HCT116 (cell line): Measurements from ENCODE around the gene CDH4. TPM values are rescaled to one million over a fixed set of nuclear protein-coding genes. Genes with fewer than 3 reads are reported as not detected.

ENCODE experiments used
- ATAC-seq: fragments of 200-7000 bp; cut with Tn5 transposase; 2 replicates; pipeline ENCODE4 v1.9.1; 2020; ENCODE audit warnings: mild to moderate bottlenecking, moderate library complexity
- BruUV-seq: library from RNA; stranded (reverse); fragments of 400-500 nt; replicated peaks from 2 replicates; lab custom pipeline; 2021; lab: Mats Ljungman, UMichigan
- CTCF ChIA-PET: fragments of 300-600 bp; sonication (Branson Sonifier 250); formaldehyde crosslinking; loops from one replicate; lab custom pipeline; 2021; ENCODE audit warnings: antibody characterized with exemption; lab: Charles Lee
- POLR2A ChIA-PET: fragments of 300-600, 350-600 bp; sonication (Branson Sonifier 250); formaldehyde crosslinking; loops from one replicate; lab custom pipeline; 2021; ENCODE audit warnings: antibody characterized with exemption; lab: Charles Lee
- RAD21 ChIA-PET, 2 experiments: fragments of 300-600 bp; sonication (Branson Sonifier 250); formaldehyde crosslinking; loops; one replicate each; lab custom pipeline; 2023; ENCODE audit warnings: low total read pairs in 2 of 2; ENCODE audit not compliant: uncharacterized antibody in 2 of 2, unreplicated experiment in 2 of 2, low non-redundant PET in 1 of 2; lab: Charles Lee
- DNase-seq: peaks from one replicate; pipeline ENCODE4 v3.0.0-alpha.2; 2010; ENCODE audit warnings: low read depth, low spot score
- H2AFZ ChIP-seq: fragments of 200-600 bp; shearing (Covaris generic), sonication (generic); 2 replicates; pipeline ENCODE4 v1.6.1; 2017; ENCODE audit warnings: low read depth, mixed run types, mixed read lengths, antibody characterized with exemption, low read length; ENCODE audit not compliant: poor library complexity, severe bottlenecking
- H3K27ac ChIP-seq: 2 replicates; pipeline ENCODE4 v1.5.1; 2012; ENCODE audit warnings: low read depth, low read length
- H3K27me3 ChIP-seq: fragments of 200-600 bp; sonication (generic); 2 replicates; pipeline ENCODE4 v1.6.1; 2016; ENCODE audit warnings: mixed run types, low read length, mixed read lengths; ENCODE audit not compliant: insufficient read depth
- H3K36me3 ChIP-seq, 2 experiments: fragments of 200-500 bp in 1 of 2; fragments of 200-600 bp in 1 of 2; sonication (Bioruptor generic) in 1 of 2; sonication (generic) in 1 of 2; 2 replicates each; pipeline versions ENCODE4 v1.5.1 to v1.6.1; 2014 to 2016; ENCODE audit warnings: low read length in 2 of 2, inconsistent platforms in 1 of 2, mixed read lengths in 1 of 2, mixed run types in 1 of 2; ENCODE audit not compliant: insufficient read depth in 2 of 2, control insufficient read depth in 1 of 2
- H3K4me1 ChIP-seq, 2 experiments: fragments of 200-600 bp in 1 of 2; sonication (generic) in 1 of 2; 2 replicates each; pipeline versions ENCODE4 v1.5.1 to v1.6.1; 2012 to 2017; ENCODE audit warnings: low read length in 2 of 2, inconsistent platforms in 1 of 2, mild to moderate bottlenecking in 1 of 2, mixed read lengths in 1 of 2, mixed run types in 1 of 2, moderate library complexity in 1 of 2; ENCODE audit not compliant: insufficient read depth in 2 of 2, control insufficient read depth in 1 of 2
- H3K4me2 ChIP-seq: fragments of 200-600 bp; sonication (generic); 2 replicates; pipeline ENCODE4 v1.6.1; 2017; ENCODE audit warnings: mixed run types, low read length, mixed read lengths
- H3K4me3 ChIP-seq, 2 experiments: fragments of 200-600 bp in 1 of 2; sonication (generic) in 1 of 2; replicated peaks in 1 of 2; 2 replicates each; pipeline ENCODE4 v1.5.1; 2011 to 2016; ENCODE audit warnings: low read length in 2 of 2, control low read depth in 1 of 2, low read depth in 1 of 2, mild to moderate bottlenecking in 1 of 2, mixed read lengths in 1 of 2, mixed run types in 1 of 2
- H3K79me2 ChIP-seq: fragments of 200-600 bp; sonication (generic); 2 replicates; pipeline ENCODE4 v1.6.1; 2017; ENCODE audit warnings: mild to moderate bottlenecking, mixed run types, low read length, moderate library complexity, mixed read lengths; ENCODE audit not compliant: insufficient read depth
- H3K9ac ChIP-seq: fragments of 200-600 bp; sonication (generic); 2 replicates; pipeline ENCODE4 v1.6.1; 2016; ENCODE audit warnings: low read length, mixed read lengths
- H3K9me2 ChIP-seq: fragments of 200-600 bp; sonication (generic), shearing (Covaris generic); 2 replicates; pipeline ENCODE4 v1.6.1; 2017; ENCODE audit warnings: mixed run types, mild to moderate bottlenecking, moderate library complexity; ENCODE audit not compliant: insufficient read depth
- H3K9me3 ChIP-seq, 2 experiments: fragments of 200-500 bp in 1 of 2; fragments of 200-600 bp in 1 of 2; sonication (Bioruptor generic) in 1 of 2; sonication (generic) in 1 of 2; 2 replicates each; pipeline ENCODE4 v1.6.1; 2014 to 2017; ENCODE audit warnings: low read length in 2 of 2, mixed read lengths in 2 of 2, inconsistent platforms in 1 of 2, low read depth in 1 of 2, mild to moderate bottlenecking in 1 of 2, mixed run types in 1 of 2, moderate library complexity in 1 of 2; ENCODE audit not compliant: control insufficient read depth in 1 of 2, insufficient read depth in 1 of 2
- H4K20me1 ChIP-seq: fragments of 200-600 bp; sonication (generic), shearing (Covaris generic); 2 replicates; pipeline ENCODE4 v1.6.1; 2017; ENCODE audit warnings: mixed run types, mild to moderate bottlenecking, moderate library complexity; ENCODE audit not compliant: insufficient read depth
- CBX3 ChIP-seq: IDR thresholded peaks from 2 replicates; pipeline ENCODE4 v1.6.1; 2012; ENCODE audit warnings: low read depth
- EGR1 ChIP-seq: IDR thresholded peaks from 2 replicates; pipeline ENCODE4 v1.6.1; 2012; ENCODE audit warnings: low read depth
- ELF1 ChIP-seq: IDR thresholded peaks from 2 replicates; pipeline ENCODE4 v1.6.1; 2012; ENCODE audit warnings: low read depth, borderline replicate concordance
- EZH2phosphoT487 ChIP-seq: fragments of 200-600 bp; IDR thresholded peaks from 2 replicates; pipeline ENCODE4 v1.6.1; 2018; ENCODE audit warnings: antibody characterized with exemption, borderline replicate concordance
- FOSL1 ChIP-seq: IDR thresholded peaks from 2 replicates; pipeline ENCODE4 v1.6.1; 2012; ENCODE audit warnings: low read depth
- JUND ChIP-seq: IDR thresholded peaks from 2 replicates; pipeline ENCODE4 v1.6.1; 2012
- POLR2AphosphoS5 ChIP-seq: IDR thresholded peaks from 2 replicates; pipeline ENCODE4 v1.6.1; 2011; ENCODE audit warnings: mild to moderate bottlenecking, low read depth, low read length, moderate library complexity
- RAD21 ChIP-seq: IDR thresholded peaks from 2 replicates; pipeline ENCODE4 v1.6.1; 2012; ENCODE audit warnings: low read depth, mild to moderate bottlenecking
- SRF ChIP-seq: IDR thresholded peaks from 2 replicates; pipeline ENCODE4 v1.6.1; 2012; ENCODE audit warnings: low read depth
- TCF7L2 ChIP-seq: IDR thresholded peaks from 2 replicates; pipeline ENCODE4 v1.7.0; 2011; ENCODE audit warnings: borderline replicate concordance, inconsistent platforms; ENCODE audit not compliant: insufficient read depth, insufficient read length; ENCODE audit errors: extremely low read depth
- YY1 ChIP-seq: IDR thresholded peaks from 2 replicates; pipeline ENCODE4 v1.6.1; 2011; ENCODE audit warnings: low read length, low read depth, moderate library complexity, mild to moderate bottlenecking; ENCODE audit not compliant: insufficient replicate concordance; ENCODE audit errors: extremely low read depth
- ZFX ChIP-seq: fragments of 450-650 bp; IDR thresholded peaks from 2 replicates; pipeline ENCODE4 v1.6.1; 2017
- intact Hi-C: fragments of 100-400 bp; cut with micrococcal nuclease; formaldehyde crosslinking; loops from 2 replicates; pipeline ENCODE4 v1.10.0; 2022
- total RNA-seq: library from RNA; stranded (reverse); gene quantifications from one replicate; pipeline ENCODE4 v1.2.1, GENCODE V29; 2021; ENCODE audit not compliant: unreplicated experiment
- TF ChIP-seq, protein P1 (sequence below): IDR thresholded peaks from 2 replicates; pipeline ENCODE4 v1.6.1; 2011; ENCODE audit warnings: mild to moderate bottlenecking, low read length, moderate library complexity; ENCODE audit not compliant: insufficient replicate concordance; ENCODE audit errors: extremely low read depth
- TF ChIP-seq, protein P2 (sequence below), 3 experiments: fragments of 200-600 bp in 1 of 3; sonication (generic) in 1 of 3; IDR thresholded peaks in 2 of 3; conservative IDR thresholded peaks in 1 of 3; 2 replicates each; pipeline ENCODE4 v1.5.1; 2012 to 2017; ENCODE audit warnings: low read depth in 2 of 3, low read length in 2 of 3, antibody characterized with exemption in 1 of 3, borderline replicate concordance in 1 of 3, control low read depth in 1 of 3, mild to moderate bottlenecking in 1 of 3, mixed read lengths in 1 of 3, mixed run types in 1 of 3, moderate library complexity in 1 of 3; ENCODE audit not compliant: insufficient read depth in 1 of 3
- TF ChIP-seq, protein P3 (sequence below): IDR thresholded peaks from 2 replicates; pipeline ENCODE4 v1.6.1; 2012

The CDH4 gene
- total RNA-seq, 1 experiment from 2014 or later = not detected

DNA sequence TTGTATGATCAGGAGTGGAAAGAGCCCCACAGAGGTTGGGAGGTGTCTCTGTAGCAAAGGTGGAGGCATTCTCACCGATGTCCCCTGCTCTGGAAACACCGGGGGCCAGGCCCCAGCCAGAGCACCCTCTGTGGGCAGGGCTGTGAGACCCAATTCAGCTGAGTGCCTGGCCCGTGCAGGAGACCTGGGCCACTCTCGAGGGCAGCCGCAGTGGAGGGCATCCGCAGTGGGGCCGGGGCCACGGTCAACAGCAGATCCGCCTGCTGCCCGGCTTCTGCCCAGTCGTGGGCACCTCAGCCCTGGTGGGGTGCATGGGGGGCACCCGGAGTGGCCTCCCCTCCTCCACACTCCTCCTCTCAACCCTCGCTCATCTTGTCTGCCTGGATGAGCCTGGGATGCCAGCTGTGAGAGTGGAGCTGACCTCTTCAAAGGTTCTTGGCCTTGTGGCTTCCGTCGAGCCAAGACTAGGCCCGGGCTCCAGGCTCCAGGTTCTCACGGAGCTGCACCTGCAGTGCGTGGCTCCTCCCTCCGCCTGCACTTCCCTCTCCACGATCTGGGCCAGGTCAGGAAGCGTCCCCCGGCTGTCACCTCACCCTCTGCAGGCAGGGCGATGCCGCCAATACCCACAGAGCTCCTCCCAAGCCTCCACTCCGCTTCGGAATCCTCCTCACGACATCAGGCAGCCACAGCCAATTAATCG lies 678.9 kb downstream of the CDH4 start (continued):
- TF ChIP-seq, protein P1, sequence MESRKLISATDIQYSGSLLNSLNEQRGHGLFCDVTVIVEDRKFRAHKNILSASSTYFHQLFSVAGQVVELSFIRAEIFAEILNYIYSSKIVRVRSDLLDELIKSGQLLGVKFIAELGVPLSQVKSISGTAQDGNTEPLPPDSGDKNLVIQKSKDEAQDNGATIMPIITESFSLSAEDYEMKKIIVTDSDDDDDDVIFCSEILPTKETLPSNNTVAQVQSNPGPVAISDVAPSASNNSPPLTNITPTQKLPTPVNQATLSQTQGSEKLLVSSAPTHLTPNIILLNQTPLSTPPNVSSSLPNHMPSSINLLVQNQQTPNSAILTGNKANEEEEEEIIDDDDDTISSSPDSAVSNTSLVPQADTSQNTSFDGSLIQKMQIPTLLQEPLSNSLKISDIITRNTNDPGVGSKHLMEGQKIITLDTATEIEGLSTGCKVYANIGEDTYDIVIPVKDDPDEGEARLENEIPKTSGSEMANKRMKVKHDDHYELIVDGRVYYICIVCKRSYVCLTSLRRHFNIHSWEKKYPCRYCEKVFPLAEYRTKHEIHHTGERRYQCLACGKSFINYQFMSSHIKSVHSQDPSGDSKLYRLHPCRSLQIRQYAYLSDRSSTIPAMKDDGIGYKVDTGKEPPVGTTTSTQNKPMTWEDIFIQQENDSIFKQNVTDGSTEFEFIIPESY = no peak
- no peak for TF ChIP-seq ELF1
- TF ChIP-seq, all 23 proteins: peak for 0

GRCh38 chr20:61931476-61932198 lies 679.6 kb downstream of the CDH4 start:
- H3K9me3 ChIP-seq = no peaks in the 10 kb centered on the region
- H2AFZ ChIP-seq = no peak overlapping the region
- POLR2A ChIA-PET = no interaction called here
- ATAC-seq (no peak), DNase-seq (no peak)
- no peaks in the 10 kb centered on the region for H3K9me2 ChIP-seq
- no peaks in the 10 kb centered on the region for H3K27me3 ChIP-seq
- TF ChIP-seq EGR1 (no peak), ELF1 (no peak), YY1 (no peak), FOSL1 (no peak), CBX3 (no peak), RAD21 (no peak), SRF (no peak), ZFX (no peak), TCF7L2 (no peak), JUND (no peak), POLR2AphosphoS5 (no peak), EZH2phosphoT487 (no peak)
- TF ChIP-seq, protein P2, sequence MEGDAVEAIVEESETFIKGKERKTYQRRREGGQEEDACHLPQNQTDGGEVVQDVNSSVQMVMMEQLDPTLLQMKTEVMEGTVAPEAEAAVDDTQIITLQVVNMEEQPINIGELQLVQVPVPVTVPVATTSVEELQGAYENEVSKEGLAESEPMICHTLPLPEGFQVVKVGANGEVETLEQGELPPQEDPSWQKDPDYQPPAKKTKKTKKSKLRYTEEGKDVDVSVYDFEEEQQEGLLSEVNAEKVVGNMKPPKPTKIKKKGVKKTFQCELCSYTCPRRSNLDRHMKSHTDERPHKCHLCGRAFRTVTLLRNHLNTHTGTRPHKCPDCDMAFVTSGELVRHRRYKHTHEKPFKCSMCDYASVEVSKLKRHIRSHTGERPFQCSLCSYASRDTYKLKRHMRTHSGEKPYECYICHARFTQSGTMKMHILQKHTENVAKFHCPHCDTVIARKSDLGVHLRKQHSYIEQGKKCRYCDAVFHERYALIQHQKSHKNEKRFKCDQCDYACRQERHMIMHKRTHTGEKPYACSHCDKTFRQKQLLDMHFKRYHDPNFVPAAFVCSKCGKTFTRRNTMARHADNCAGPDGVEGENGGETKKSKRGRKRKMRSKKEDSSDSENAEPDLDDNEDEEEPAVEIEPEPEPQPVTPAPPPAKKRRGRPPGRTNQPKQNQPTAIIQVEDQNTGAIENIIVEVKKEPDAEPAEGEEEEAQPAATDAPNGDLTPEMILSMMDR (IDR thresholded peaks at IDR 0.05 in 2 of 3, conservative IDR thresholded peaks at IDR 0.05 in 1 of 3; ENCODE audit: borderline replicate concordance in 1 of 3, insufficient read depth in 1 of 3, low read depth in 2 of 3, low read length in 2 of 3) = no peak
- TF ChIP-seq, protein P1 = no peak
- TF ChIP-seq, protein P3, sequence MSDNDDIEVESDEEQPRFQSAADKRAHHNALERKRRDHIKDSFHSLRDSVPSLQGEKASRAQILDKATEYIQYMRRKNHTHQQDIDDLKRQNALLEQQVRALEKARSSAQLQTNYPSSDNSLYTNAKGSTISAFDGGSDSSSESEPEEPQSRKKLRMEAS = no peak
- no TSS peak for BruUV-seq
- intact Hi-C loops = no loop called here
- RAD21 ChIA-PET = no interaction called here
- CTCF ChIA-PET = no interaction called here
- H3K9ac ChIP-seq = no peak overlapping the region
- no peaks in the 10 kb centered on the region for H4K20me1 ChIP-seq
- no peak overlapping the region for H3K4me3 ChIP-seq
- H3K36me3 ChIP-seq = no peaks in the 10 kb centered on the region
- H3K27ac ChIP-seq = no peak overlapping the region
- H3K4me1 ChIP-seq = no peaks in the 10 kb centered on the region
- no peak overlapping the region for H3K4me2 ChIP-seq
- H3K79me2 ChIP-seq = no peaks in the 10 kb centered on the region
